CD8-positive, alpha-beta memory T cell (primary cell): ENCODE results near the gene MICAL3. TPM values are rescaled to one million over a fixed set of nuclear protein-coding genes. Genes with fewer than 3 reads are reported as not detected.

ENCODE experiments used
- CTCF ChIA-PET: fragments of 350-600 bp; sonication (Branson Sonifier 250); formaldehyde crosslinking; loops from one replicate; lab custom pipeline; 2021; ENCODE audit warnings: antibody characterized with exemption; lab: Charles Lee
- POLR2A ChIA-PET: fragments of 350-600 bp; sonication (Branson Sonifier 250); formaldehyde crosslinking; loops from one replicate; lab custom pipeline; 2021; ENCODE audit warnings: antibody characterized with exemption; lab: Charles Lee
- DNase-seq, 5 donors: peaks; one replicate each; pipeline versions ENCODE4 v3.0.0 to v3.0.0-alpha.2; 2020 to 2022; ENCODE audit warnings: mixed read lengths in 1 of 5
- H3K27ac ChIP-seq: one replicate; pipeline ENCODE4 v1.7.0; 2013; ENCODE audit warnings: low read depth, mild to moderate bottlenecking, low read length, moderate library complexity
- H3K27me3 ChIP-seq: 2 replicates; pipeline ENCODE4 v1.7.0; 2013; ENCODE audit warnings: low read length, mild to moderate bottlenecking; ENCODE audit not compliant: insufficient read depth, poor library complexity, severe bottlenecking
- H3K36me3 ChIP-seq: 2 replicates; pipeline ENCODE4 v1.7.0; 2013; ENCODE audit warnings: mild to moderate bottlenecking, low read length, moderate library complexity; ENCODE audit not compliant: insufficient read depth
- H3K4me1 ChIP-seq: 2 replicates; pipeline ENCODE4 v1.7.0; 2013; ENCODE audit warnings: mild to moderate bottlenecking, low read length, moderate library complexity; ENCODE audit not compliant: insufficient read depth
- H3K4me3 ChIP-seq: 2 replicates; pipeline ENCODE4 v1.7.0; 2013; ENCODE audit warnings: mild to moderate bottlenecking, low read length
- H3K9me3 ChIP-seq: 2 replicates; pipeline ENCODE4 v1.7.0; 2013; ENCODE audit warnings: mild to moderate bottlenecking, low read length
- H3K27ac Mint-ChIP-seq, 8 donors: one replicate each; pipeline ENCODE4 v1.8.0; 2020 to 2021; ENCODE audit warnings: mixed read lengths in 8 of 8, mild to moderate bottlenecking in 6 of 8, inconsistent platforms in 3 of 8, moderate library complexity in 3 of 8
- H3K27me3 Mint-ChIP-seq, 2 donors: one replicate each; pipeline ENCODE4 v1.8.0; 2020 to 2021; ENCODE audit warnings: mixed read lengths in 2 of 2, mild to moderate bottlenecking in 1 of 2, moderate library complexity in 1 of 2
- H3K36me3 Mint-ChIP-seq, 3 donors: one replicate each; pipeline ENCODE4 v1.8.0; 2020 to 2021; ENCODE audit warnings: mixed read lengths in 3 of 3, inconsistent platforms in 1 of 3, mild to moderate bottlenecking in 1 of 3
- H3K4me1 Mint-ChIP-seq, 3 donors: one replicate each; pipeline ENCODE4 v1.8.0; 2020 to 2021; ENCODE audit warnings: mixed read lengths in 3 of 3, inconsistent platforms in 1 of 3, mild to moderate bottlenecking in 1 of 3
- H3K4me3 Mint-ChIP-seq, 7 donors: one replicate each; pipeline ENCODE4 v1.8.0; 2020 to 2021; ENCODE audit warnings: mixed read lengths in 7 of 7, mild to moderate bottlenecking in 6 of 7, moderate library complexity in 4 of 7, inconsistent platforms in 2 of 7
- H3K9me3 Mint-ChIP-seq, 5 donors: one replicate each; pipeline ENCODE4 v1.8.0; 2020 to 2022; ENCODE audit warnings: mixed read lengths in 5 of 5, mild to moderate bottlenecking in 3 of 5, moderate library complexity in 2 of 5, inconsistent platforms in 1 of 5
- polyA plus RNA-seq: library from polyadenylated mRNA; unstranded; fragments of 300-500 nt; fragmentation: Illumina TruSeq; gene quantifications from one replicate; pipeline ENCODE4 v1.2.3, GENCODE V29; 2021
- total RNA-seq, 2 experiments: library from RNA; stranded (reverse); gene quantifications; one replicate each; pipeline ENCODE4 v1.2.3, GENCODE V29; 2021

The MICAL3 gene
- total and polyA plus RNA-seq, 3 experiments from 2014 or later: 1.7 to 51.9 (median 51.7) TPM

DNA sequence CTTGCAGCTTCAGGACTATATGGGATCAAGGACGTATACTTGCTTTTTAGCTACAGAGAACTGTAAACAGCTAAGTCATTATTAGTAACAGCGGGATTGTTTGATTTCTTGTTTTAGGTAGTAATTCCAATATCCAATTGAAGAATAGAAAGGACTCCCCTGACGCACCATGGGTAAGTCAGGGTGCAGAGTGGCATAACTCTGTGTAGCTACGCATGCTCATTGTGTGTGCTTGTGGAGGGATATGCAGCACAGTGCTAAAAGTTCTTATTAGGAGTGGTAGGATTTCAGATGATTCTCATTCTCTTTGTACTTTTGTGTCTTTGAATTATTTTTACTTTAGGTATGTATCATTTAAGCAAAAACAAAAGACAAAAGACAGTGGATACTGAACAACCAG is 45.7 kb upstream of the MICAL3 start:
- Histone ChIP-seq H3K27ac (no peak overlapping the region), H3K4me3 (no peak overlapping the region), H3K36me3 (no peaks in the 10 kb centered on the region), H3K27me3 (peaks cover 16% of the 10 kb centered on the region), H3K9me3 (no peaks in the 10 kb centered on the region), H3K4me1 (no peaks in the 10 kb centered on the region)
- Mint-ChIP-seq H3K4me3 (no peak overlapping the region), H3K9me3 (no peaks in the 10 kb centered on the region), H3K4me1 (no peaks in the 10 kb centered on the region), H3K36me3 (no peaks in the 10 kb centered on the region), H3K27ac (no peak overlapping the region), H3K27me3 (peaks cover 15 to 40% of the 10 kb centered on the region in 2 donors)
- ChIA-PET CTCF (no interaction called here), POLR2A (no interaction called here)
- DNase-seq: no peak

DNA sequence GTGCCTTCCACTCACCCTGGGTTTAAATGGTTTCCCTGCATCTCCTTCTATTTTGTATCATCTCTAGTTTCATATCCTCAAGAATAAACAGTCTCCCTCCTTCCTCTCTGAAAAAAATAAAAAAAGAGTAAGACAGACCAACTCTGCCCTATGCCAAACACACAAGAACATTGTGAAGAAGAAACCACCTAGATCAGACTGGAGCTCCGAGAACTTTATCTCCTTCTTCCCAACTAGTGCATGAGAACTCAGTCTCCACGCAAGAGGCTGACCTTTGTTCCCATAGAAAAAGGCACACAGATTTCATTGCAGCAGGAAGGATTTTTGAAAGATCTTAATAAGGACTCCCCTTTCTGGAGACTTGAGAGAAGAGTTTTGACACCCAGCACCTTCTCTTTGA is 44.7 kb upstream of the MICAL3 start:
- peaks cover 23% of the 10 kb centered on the region for H3K27me3 ChIP-seq
- H3K36me3 ChIP-seq: no peaks in the 10 kb centered on the region
- Mint-ChIP-seq H3K4me3 (no peak overlapping the region), H3K4me1 (no peaks in the 10 kb centered on the region), H3K27me3 (peaks cover 23 to 49% of the 10 kb centered on the region in 2 donors), H3K36me3 (no peaks in the 10 kb centered on the region), H3K27ac (no peak overlapping the region), H3K9me3 (no peaks in the 10 kb centered on the region)
- CTCF ChIA-PET: interaction anchor here (1.3 kb wide), 1 partner anchor 239 kb away, joined by 3 read pairs; no protein-coding TSS in a partner anchor
- DNase-seq: no peak
- H3K4me3 ChIP-seq: no peak overlapping the region
- no peak overlapping the region for H3K27ac ChIP-seq
- no peaks in the 10 kb centered on the region for H3K9me3 ChIP-seq
- POLR2A ChIA-PET: no interaction called here
- H3K4me1 ChIP-seq: no peaks in the 10 kb centered on the region

DNA sequence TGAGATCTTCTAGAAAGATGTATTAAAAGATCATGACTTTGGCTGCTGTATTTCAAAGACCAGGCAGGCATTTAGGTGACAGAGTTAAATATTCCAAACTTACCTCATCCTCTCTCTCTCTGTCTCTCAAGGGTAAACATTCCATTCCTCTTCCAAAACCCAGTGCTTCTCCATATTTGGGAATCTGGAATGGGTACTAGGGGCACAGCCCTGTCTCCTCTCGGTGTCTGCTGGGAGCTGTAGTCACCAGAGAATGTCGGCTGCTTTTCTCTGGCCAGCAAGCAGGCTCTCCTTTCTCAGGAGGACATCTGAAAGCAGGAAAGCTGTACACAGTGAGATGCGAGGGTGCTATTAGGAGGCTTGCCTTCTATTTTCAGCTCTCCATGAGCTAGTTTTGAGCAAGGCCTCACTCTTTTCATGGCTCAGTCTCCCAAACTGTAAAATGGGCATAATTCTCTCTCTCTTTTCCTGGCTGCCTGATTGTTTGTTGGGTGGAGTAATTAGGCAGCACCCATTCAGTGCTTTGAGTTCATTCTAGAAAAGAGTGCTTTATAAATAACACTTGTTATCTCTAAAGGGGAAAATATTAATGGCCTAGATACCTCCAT is 44.1 kb upstream of the MICAL3 start:
- no peak for DNase-seq
- no peak overlapping the region for H3K27ac Mint-ChIP-seq
- H3K4me3 Mint-ChIP-seq: no peak overlapping the region
- Histone ChIP-seq H3K27me3 (peaks cover 23% of the 10 kb centered on the region), H3K27ac (no peak overlapping the region), H3K36me3 (no peaks in the 10 kb centered on the region), H3K9me3 (no peaks in the 10 kb centered on the region), H3K4me3 (no peak overlapping the region), H3K4me1 (no peaks in the 10 kb centered on the region)
- no peaks in the 10 kb centered on the region for H3K4me1 Mint-ChIP-seq
- H3K9me3 Mint-ChIP-seq: no peaks in the 10 kb centered on the region
- CTCF ChIA-PET: interaction anchor here (1.3 kb wide), 1 partner anchor 238 kb away, joined by 3 read pairs; no protein-coding TSS in a partner anchor
- H3K36me3 Mint-ChIP-seq: no peaks in the 10 kb centered on the region
- POLR2A ChIA-PET: no interaction called here
- H3K27me3 Mint-ChIP-seq: peaks cover 26 to 52% of the 10 kb centered on the region in 2 donors

DNA sequence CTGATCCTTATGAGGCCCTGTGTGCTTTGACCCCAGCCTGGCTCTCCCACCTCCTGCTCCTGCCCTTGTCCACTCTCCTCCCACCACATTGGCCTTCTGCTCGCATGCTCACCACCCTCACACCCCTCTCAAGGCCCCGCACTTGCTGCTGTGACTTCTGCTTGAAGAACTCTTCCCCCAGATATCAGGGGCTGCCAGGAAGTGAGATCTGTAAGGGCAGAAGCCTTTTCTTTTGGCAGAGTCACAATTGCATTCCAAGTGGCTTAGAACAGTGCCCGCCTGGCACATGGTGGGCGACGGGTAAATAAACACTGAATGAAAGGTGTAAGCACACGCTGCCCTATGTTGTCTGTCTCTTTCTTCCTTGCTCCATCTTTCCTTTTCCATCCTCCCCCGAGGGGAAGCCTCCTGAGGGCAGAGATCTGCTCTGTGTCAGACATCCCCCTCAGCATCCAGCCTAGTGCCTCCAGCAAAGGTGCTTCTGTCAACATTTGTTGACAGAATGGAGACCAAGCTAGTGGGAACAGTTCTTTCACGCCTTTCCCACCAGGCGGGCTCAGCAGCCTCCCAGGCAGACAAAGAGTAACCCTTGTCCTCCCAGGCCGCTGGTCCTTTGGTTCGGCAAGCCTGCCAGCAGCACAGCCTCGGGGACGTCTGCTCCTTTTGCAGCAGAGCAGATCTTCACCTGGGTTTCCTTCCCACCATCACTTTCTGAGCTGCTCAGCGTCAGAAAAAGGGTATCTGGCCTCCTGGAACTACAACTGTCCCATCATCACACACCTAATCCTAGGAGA is 43.4 kb upstream of the MICAL3 start:
- H3K36me3 ChIP-seq: no peaks in the 10 kb centered on the region
- CTCF ChIA-PET: interaction anchor here (1.3 kb wide), 1 partner anchor 238 kb away, joined by 3 read pairs; no protein-coding TSS in a partner anchor
- H3K4me1 ChIP-seq: no peaks in the 10 kb centered on the region

DNA sequence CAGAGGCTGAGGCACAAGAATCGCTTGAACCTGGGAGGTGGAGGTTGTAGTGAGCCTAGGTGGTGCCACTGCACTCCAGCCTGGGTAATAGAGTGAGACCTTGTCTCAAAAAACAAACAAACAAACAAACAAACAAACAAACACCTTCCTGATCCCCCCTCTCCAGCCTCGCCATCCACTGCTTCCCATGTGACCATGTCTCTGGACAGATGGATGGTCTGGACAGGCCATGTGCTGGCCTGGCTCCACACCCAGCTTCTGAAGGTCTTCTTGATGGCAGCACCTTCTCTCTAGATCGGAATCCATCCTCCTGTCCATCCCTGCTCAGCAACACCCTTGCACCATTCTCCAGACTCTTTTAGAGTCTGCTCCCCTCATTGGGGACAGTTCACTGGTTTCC is 42.8 kb upstream of the MICAL3 start:
- H3K4me3 ChIP-seq: no peak overlapping the region
- POLR2A ChIA-PET: no interaction called here
- H3K27me3 Mint-ChIP-seq: peaks cover 34 to 65% of the 10 kb centered on the region in 2 donors
- H3K36me3 ChIP-seq: no peaks in the 10 kb centered on the region
- H3K27ac ChIP-seq: no peak overlapping the region
- H3K4me1 ChIP-seq: no peaks in the 10 kb centered on the region
- DNase-seq: no peak
- no peaks in the 10 kb centered on the region for H3K9me3 Mint-ChIP-seq
- CTCF ChIA-PET: interaction anchor here (1.6 kb wide), 1 partner anchor 9 kb away, joined by 4 read pairs; no protein-coding TSS in a partner anchor
- no peaks in the 10 kb centered on the region for H3K4me1 Mint-ChIP-seq
- H3K9me3 ChIP-seq: no peaks in the 10 kb centered on the region
- no peak overlapping the region for H3K4me3 Mint-ChIP-seq
- peaks cover 23% of the 10 kb centered on the region for H3K27me3 ChIP-seq
- no peaks in the 10 kb centered on the region for H3K36me3 Mint-ChIP-seq
- H3K27ac Mint-ChIP-seq: no peak overlapping the region

More for the DNA sequence above, 43.4 kb upstream of the MICAL3 start:
- no peak for DNase-seq
- POLR2A ChIA-PET: no interaction called here
- no peaks in the 10 kb centered on the region for H3K9me3 Mint-ChIP-seq
- no peak overlapping the region for H3K4me3 Mint-ChIP-seq
- Histone ChIP-seq H3K27me3 (peaks cover 23% of the 10 kb centered on the region), H3K27ac (no peak overlapping the region), H3K9me3 (no peaks in the 10 kb centered on the region), H3K4me3 (no peak overlapping the region)
- peaks cover 31 to 60% of the 10 kb centered on the region in 2 donors for H3K27me3 Mint-ChIP-seq
- H3K36me3 Mint-ChIP-seq: no peaks in the 10 kb centered on the region
- no peaks in the 10 kb centered on the region for H3K4me1 Mint-ChIP-seq
- no peak overlapping the region for H3K27ac Mint-ChIP-seq

DNA sequence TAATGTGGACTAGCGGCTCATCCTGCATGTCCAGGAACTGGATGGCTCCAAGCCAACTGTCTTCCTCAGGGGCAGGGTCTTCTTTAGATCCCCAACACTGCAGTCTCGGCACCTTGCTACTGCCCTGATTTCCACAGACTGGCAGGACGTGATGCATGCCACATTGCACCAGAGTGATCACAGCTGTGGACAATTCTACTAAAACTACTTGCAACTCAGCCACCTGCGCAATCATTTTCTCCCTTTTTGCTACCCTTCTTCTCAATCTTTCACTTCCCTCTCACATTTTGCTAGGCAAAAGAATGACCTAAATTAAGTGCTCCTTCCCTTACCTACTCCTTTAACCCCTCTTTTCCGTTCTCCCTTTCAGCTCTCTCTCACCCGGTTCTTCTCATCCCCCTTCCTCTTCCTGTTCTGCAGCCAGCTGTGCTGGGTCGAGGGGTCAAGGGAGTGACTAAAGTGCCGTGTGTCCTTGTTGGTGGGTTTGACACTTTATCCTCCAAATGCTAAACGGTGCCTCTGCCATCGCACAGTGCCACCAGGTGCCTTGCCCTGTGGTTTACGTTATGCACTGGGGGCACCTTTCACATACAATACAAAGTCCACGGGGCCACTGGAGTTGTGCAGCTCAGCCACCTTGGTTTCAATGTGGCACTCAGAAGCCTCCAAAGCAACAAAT is 42.0 kb upstream of the MICAL3 start:
- Histone ChIP-seq H3K9me3 (no peaks in the 10 kb centered on the region), H3K27me3 (peaks cover 23% of the 10 kb centered on the region), H3K36me3 (no peaks in the 10 kb centered on the region), H3K4me3 (no peak overlapping the region), H3K4me1 (no peaks in the 10 kb centered on the region), H3K27ac (no peak overlapping the region)
- ChIA-PET CTCF (interaction anchor here (1.6 kb wide), 1 partner anchor 9 kb away, joined by 4 read pairs; no protein-coding TSS in a partner anchor), POLR2A (interaction anchor here (0.6 kb wide), 1 partner anchor 330 kb away, joined by 4 read pairs; no protein-coding TSS in a partner anchor)
- no peaks in the 10 kb centered on the region for H3K36me3 Mint-ChIP-seq
- H3K4me1 Mint-ChIP-seq: no peaks in the 10 kb centered on the region
- peak overlapping the region in 2 of 8 donors; percentile 2 to 53 for H3K27ac Mint-ChIP-seq
- H3K9me3 Mint-ChIP-seq: no peaks in the 10 kb centered on the region
- H3K27me3 Mint-ChIP-seq: peaks cover 34 to 67% of the 10 kb centered on the region in 2 donors
- DNase-seq: no peak
- H3K4me3 Mint-ChIP-seq: no peak overlapping the region

DNA sequence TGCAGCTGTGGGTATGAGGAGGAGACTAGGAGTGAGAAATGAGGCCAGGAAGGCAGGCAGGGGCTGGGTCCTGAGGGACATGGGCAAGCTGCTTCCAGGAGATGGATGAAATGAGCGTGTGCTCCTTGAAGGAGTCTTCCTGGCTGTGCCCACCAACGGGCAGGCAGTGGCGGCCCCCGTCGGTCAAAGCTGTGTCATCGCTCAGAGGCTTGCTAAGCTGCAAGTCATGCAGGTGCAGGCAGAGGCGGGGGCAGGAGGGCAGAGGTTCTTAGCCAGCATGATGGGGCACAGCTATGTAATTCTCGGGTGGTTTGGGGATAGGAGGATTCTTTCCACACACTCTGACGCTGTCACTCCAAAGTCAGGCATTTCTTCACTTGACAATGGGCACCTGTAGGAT is 40.9 kb upstream of the MICAL3 start:
- CTCF ChIA-PET: no interaction called here
- Mint-ChIP-seq H3K27ac (no peak overlapping the region), H3K27me3 (peaks cover 34 to 69% of the 10 kb centered on the region in 2 donors), H3K4me1 (no peaks in the 10 kb centered on the region), H3K36me3 (no peaks in the 10 kb centered on the region), H3K9me3 (no peaks in the 10 kb centered on the region), H3K4me3 (peak overlapping the region in 1 of 7 donors; percentile 5)
- Histone ChIP-seq H3K4me3 (no peak overlapping the region), H3K27me3 (peaks cover 23% of the 10 kb centered on the region), H3K36me3 (no peaks in the 10 kb centered on the region), H3K27ac (no peak overlapping the region), H3K9me3 (no peaks in the 10 kb centered on the region), H3K4me1 (no peaks in the 10 kb centered on the region)
- no peak for DNase-seq
- POLR2A ChIA-PET: no interaction called here

DNA sequence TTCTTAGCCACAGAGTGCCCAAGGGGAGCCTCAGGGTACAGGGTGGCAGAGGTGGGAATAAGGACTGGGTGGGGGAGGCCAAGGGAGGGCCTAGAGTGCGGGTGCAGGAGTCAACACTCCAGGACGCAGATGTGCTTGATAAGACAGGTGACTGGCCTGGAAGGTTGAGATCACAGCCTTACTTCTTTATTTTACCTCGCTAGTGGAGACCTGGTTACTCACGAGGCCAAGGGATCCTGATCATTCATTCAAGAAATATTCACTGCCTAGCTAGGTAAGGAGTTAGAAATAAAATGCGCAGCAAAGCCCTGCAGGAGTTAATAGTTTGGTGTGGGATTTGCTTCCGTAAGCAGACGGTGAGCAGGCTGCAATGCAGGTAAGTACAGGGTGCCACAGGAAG is 40.3 kb upstream of the MICAL3 start:
- Histone ChIP-seq H3K4me1 (no peaks in the 10 kb centered on the region), H3K36me3 (no peaks in the 10 kb centered on the region), H3K27ac (no peak overlapping the region), H3K27me3 (peaks cover 23% of the 10 kb centered on the region), H3K4me3 (no peak overlapping the region), H3K9me3 (no peaks in the 10 kb centered on the region)
- CTCF ChIA-PET: no interaction called here
- POLR2A ChIA-PET: no interaction called here
- H3K4me3 Mint-ChIP-seq: no peak overlapping the region
- no peaks in the 10 kb centered on the region for H3K4me1 Mint-ChIP-seq
- H3K36me3 Mint-ChIP-seq: no peaks in the 10 kb centered on the region
- H3K27ac Mint-ChIP-seq: no peak overlapping the region
- DNase-seq: no peak
- H3K9me3 Mint-ChIP-seq: no peaks in the 10 kb centered on the region
- H3K27me3 Mint-ChIP-seq: peaks cover 34 to 72% of the 10 kb centered on the region in 2 donors
